AG04449 (cell line): ENCODE results near the gene RTL9.

Experiments used
- CTCF ChIA-PET: fragments of 350-600 bp; formaldehyde crosslinking; extraction: SDS; loops from one replicate; lab custom pipeline; 2021; ENCODE audit warnings: antibody characterized with exemption; lab: Yijun Ruan, JAX
- POLR2A ChIA-PET: fragments of 400-600, 350-600 bp; formaldehyde crosslinking; extraction: SDS; loops from one replicate; lab custom pipeline; 2020; ENCODE audit warnings: antibody characterized with exemption, inconsistent platforms; lab: Yijun Ruan, JAX
- DNase-seq: peaks from one replicate; pipeline ENCODE4 v3.0.0-alpha.2; 2010; ENCODE audit warnings: low read depth, low spot score
- H3K4me3 ChIP-seq: 2 replicates; pipeline ENCODE4 v1.5.1; 2011; ENCODE audit warnings: low read depth, mild to moderate bottlenecking, control low read depth, low read length
- TF ChIP-seq, protein P1 (sequence below): IDR thresholded peaks from one replicate; pipeline ENCODE4 v1.5.1; 2011; ENCODE audit warnings: mild to moderate bottlenecking, moderate library complexity, low read length, control low read depth, inconsistent platforms; ENCODE audit not compliant: insufficient read depth; ENCODE audit errors: missing control alignments

The RTL9 gene

GRCh38 chrX:110374559-110374958 lies 15.9 kb downstream of the RTL9 start:
- DNase-seq, result no peak
- TF ChIP-seq, protein P1, sequence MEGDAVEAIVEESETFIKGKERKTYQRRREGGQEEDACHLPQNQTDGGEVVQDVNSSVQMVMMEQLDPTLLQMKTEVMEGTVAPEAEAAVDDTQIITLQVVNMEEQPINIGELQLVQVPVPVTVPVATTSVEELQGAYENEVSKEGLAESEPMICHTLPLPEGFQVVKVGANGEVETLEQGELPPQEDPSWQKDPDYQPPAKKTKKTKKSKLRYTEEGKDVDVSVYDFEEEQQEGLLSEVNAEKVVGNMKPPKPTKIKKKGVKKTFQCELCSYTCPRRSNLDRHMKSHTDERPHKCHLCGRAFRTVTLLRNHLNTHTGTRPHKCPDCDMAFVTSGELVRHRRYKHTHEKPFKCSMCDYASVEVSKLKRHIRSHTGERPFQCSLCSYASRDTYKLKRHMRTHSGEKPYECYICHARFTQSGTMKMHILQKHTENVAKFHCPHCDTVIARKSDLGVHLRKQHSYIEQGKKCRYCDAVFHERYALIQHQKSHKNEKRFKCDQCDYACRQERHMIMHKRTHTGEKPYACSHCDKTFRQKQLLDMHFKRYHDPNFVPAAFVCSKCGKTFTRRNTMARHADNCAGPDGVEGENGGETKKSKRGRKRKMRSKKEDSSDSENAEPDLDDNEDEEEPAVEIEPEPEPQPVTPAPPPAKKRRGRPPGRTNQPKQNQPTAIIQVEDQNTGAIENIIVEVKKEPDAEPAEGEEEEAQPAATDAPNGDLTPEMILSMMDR, result no peak
- POLR2A ChIA-PET, result no interaction called here
- CTCF ChIA-PET, result no interaction called here
- H3K4me3 ChIP-seq, result no peak overlapping the region

GRCh38 chrX:110381216-110381615 lies 22.6 kb downstream of the RTL9 start:
- DNase-seq, result peak; percentile 66
- TF ChIP-seq, protein P1, result no peak
- ChIA-PET CTCF (interaction anchor here (6.6 kb wide), 1 partner anchor 27 kb away, joined by 33 read pairs; no protein-coding TSS in a partner anchor), POLR2A (no interaction called here)
- H3K4me3 ChIP-seq, result no peak overlapping the region

DNA sequence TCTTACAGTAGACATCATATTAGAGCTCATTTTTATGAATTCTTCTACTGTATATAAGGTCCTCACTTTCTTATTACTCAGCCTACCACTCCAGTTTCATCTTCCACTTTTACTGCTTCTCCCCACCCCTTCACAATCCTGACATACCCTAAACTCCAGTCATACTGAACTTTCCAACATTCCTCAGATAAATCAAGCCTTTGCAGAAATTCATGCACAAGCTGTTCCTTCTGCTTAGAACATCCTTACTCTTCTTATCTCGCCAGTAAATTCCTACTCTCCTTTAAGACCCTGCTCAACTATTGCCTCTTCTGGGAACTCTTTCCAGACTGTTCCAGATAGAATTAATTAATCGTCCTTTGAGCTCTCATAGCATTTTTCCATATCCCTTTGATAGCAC lies 24.8 kb downstream of the RTL9 start:
- POLR2A ChIA-PET, result no interaction called here
- CTCF ChIA-PET, result interaction anchor here (0.6 to 6.6 kb wide), 4 partner anchors 11 to 88 kb away, joined by 3 to 33 read pairs (median 4); no protein-coding TSS in a partner anchor
- H3K4me3 ChIP-seq, result no peak overlapping the region
- TF ChIP-seq, protein P1, result no peak
- DNase-seq, result peak; percentile 60

DNA sequence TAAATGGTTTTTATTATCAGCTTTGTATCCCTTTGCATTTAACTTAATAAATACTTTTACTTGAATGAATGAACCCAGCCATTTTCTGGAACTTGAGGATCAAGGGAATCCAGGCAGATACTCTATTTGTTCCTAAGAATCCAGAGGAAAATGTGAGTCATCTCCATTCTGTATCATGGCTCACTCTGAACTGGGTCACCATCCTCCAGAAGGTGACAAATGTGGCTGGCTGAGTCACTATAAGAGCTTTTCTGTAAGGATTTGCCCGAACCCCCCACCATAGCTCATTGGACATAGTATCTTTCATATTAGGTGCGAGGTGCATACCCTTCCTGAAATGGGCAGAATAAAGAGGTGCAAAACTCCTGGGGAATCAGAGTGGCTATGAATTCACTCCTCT lies 25.8 kb downstream of the RTL9 start:
- no peak overlapping the region for H3K4me3 ChIP-seq
- TF ChIP-seq, protein P1, result no peak
- DNase-seq, result no peak
- ChIA-PET POLR2A (no interaction called here), CTCF (interaction anchor here (0.9 to 6.6 kb wide), 3 partner anchors 24 to 238 kb away, joined by 3 to 33 read pairs (median 5); no protein-coding TSS in a partner anchor)

- POLR2A ChIA-PET, result no interaction called here
- TF ChIP-seq, protein P1, result no peak
- DNase-seq, result no peak
- CTCF ChIA-PET, result no interaction called here
- H3K4me3 ChIP-seq, result no peak overlapping the region
These were observed 30.9 kb downstream of the RTL9 start for GRCh38 chrX:110389570-110389969.

- ChIA-PET POLR2A (interaction anchor here (0.7 kb wide), 1 partner anchor 24 kb away, joined by 3 read pairs; no protein-coding TSS in a partner anchor), CTCF (interaction anchor here (0.9 to 1.9 kb wide), 3 partner anchors 12 to 232 kb away, joined by 3 to 5 read pairs (median 5); no protein-coding TSS in a partner anchor)
- TF ChIP-seq, protein P1, result no peak
- H3K4me3 ChIP-seq, result no peak overlapping the region
- no peak for DNase-seq
These were observed 32.4 kb downstream of the RTL9 start for GRCh38 chrX:110391086-110391485.
